BLaER1 (cell line): Measurements from ENCODE around the gene PCDHB8.
"Not testable (repeated sequence)": the region's sequence is repeated elsewhere in the genome, so short reads cannot be mapped to it uniquely, and the experiment has no call there.

Experiments used
- H3K27ac ChIP-seq: shearing (Covaris generic); formaldehyde crosslinking; 2 replicates; pipeline ENCODE4 v1.8.1; 2022
- H3K27me3 ChIP-seq: shearing (Covaris generic); formaldehyde crosslinking; 2 replicates; pipeline ENCODE4 v1.8.1; 2022
- H3K36me3 ChIP-seq: shearing (Covaris generic); formaldehyde crosslinking; 2 replicates; pipeline ENCODE4 v1.8.1; 2022
- H3K4me1 ChIP-seq: shearing (Covaris generic); formaldehyde crosslinking; 2 replicates; pipeline ENCODE4 v1.8.1; 2022
- H3K4me2 ChIP-seq: shearing (Covaris generic); formaldehyde crosslinking; 2 replicates; pipeline ENCODE4 v1.8.1; 2022
- H3K4me3 ChIP-seq: shearing (Covaris generic); formaldehyde crosslinking; 2 replicates; pipeline ENCODE4 v1.8.1; 2022
- H3K9ac ChIP-seq: shearing (Covaris generic); formaldehyde crosslinking; 2 replicates; pipeline ENCODE4 v1.8.1; 2022
- H3K9me3 ChIP-seq: shearing (Covaris generic); formaldehyde crosslinking; 2 replicates; pipeline ENCODE4 v1.8.1; 2022
- H4K20me1 ChIP-seq: shearing (Covaris generic); formaldehyde crosslinking; 2 replicates; pipeline ENCODE4 v1.8.1; 2022
- Cebpa-rat ChIP-seq: shearing (Covaris generic); IDR thresholded peaks from 2 replicates; pipeline ENCODE4 v1.8.1; 2022

Gene PCDHB8

GRCh38 chr5:141177577-141178191 lies at the start of gene PCDHB8:
Gene PCDHB8, plus strand, starts transcription at chr5:141177790. Its CDS starts 245 bp downstream, at chr5:141178035.
- not testable (repeated sequence) for H3K4me3 ChIP-seq, H3K27ac ChIP-seq, H3K4me1 ChIP-seq, H4K20me1 ChIP-seq, H3K4me2 ChIP-seq, H3K27me3 ChIP-seq, H3K36me3 ChIP-seq, H3K9ac ChIP-seq
- peaks cover 44% of the 10 kb centered on the region for H3K9me3 ChIP-seq

- Histone ChIP-seq H3K9me3 (peaks cover 35% of the 10 kb centered on the region), H3K36me3 (no peaks in the 10 kb centered on the region), H3K9ac (no peak within 1 kb of the TSS), H3K27ac (no peak within 1 kb of the TSS), H3K4me1 (no peaks in the 10 kb centered on the region), H3K4me3 (no peak within 1 kb of the TSS), H4K20me1 (no peaks in the 10 kb centered on the region), H3K27me3 (no peaks in the 10 kb centered on the region), H3K4me2 (no peak within 1 kb of the TSS)
- no peak for TF ChIP-seq Cebpa-rat
Observed at GRCh38 chr5:141135030-141135717, 42.4 kb upstream of the PCDHB8 start, which contains the start of gene PCDHB5. Gene PCDHB5, plus strand, starts transcription at chr5:141135206. Its CDS starts 229 bp downstream, at chr5:141135435.

GRCh38 chr5:141135718-141136266 lies 41.8 kb upstream of the PCDHB8 start:
- H3K4me2 ChIP-seq: no peak overlapping the region
- H3K27ac ChIP-seq: no peak overlapping the region
- TF ChIP-seq Cebpa-rat: no peak
- H3K9me3 ChIP-seq: peaks cover 35% of the 10 kb centered on the region
- H4K20me1 ChIP-seq: no peaks in the 10 kb centered on the region
- H3K9ac ChIP-seq: no peak overlapping the region
- H3K4me3 ChIP-seq: no peak overlapping the region
- no peaks in the 10 kb centered on the region for H3K4me1 ChIP-seq
- H3K36me3 ChIP-seq: no peaks in the 10 kb centered on the region
- no peaks in the 10 kb centered on the region for H3K27me3 ChIP-seq

- H4K20me1 ChIP-seq, H3K4me2 ChIP-seq, H3K9ac ChIP-seq, H3K27me3 ChIP-seq, H3K27ac ChIP-seq, H3K36me3 ChIP-seq, H3K4me1 ChIP-seq, H3K4me3 ChIP-seq: not testable (repeated sequence)
- peaks cover 35% of the 10 kb centered on the region for H3K9me3 ChIP-seq
Observed at GRCh38 chr5:141137346-141137745, 40.2 kb upstream of the PCDHB8 start.

GRCh38 chr5:141149812-141150211 lies 27.8 kb upstream of the PCDHB8 start, which contains the start of gene PCDHB6:
Gene PCDHB6, plus strand, starts transcription at chr5:141150057. Its CDS starts 201 bp downstream, at chr5:141150258.
- H3K36me3 ChIP-seq: no peaks in the 10 kb centered on the region
- H3K4me2 ChIP-seq: no peak within 1 kb of the TSS
- no peak within 1 kb of the TSS for H3K9ac ChIP-seq
- H3K27ac ChIP-seq: no peak within 1 kb of the TSS
- no peaks in the 10 kb centered on the region for H4K20me1 ChIP-seq
- no peak within 1 kb of the TSS for H3K4me3 ChIP-seq
- no peaks in the 10 kb centered on the region for H3K4me1 ChIP-seq
- TF ChIP-seq Cebpa-rat: no peak
- H3K27me3 ChIP-seq: no peaks in the 10 kb centered on the region
- H3K9me3 ChIP-seq: peaks cover 35% of the 10 kb centered on the region

- Histone ChIP-seq H3K4me3 (no peak overlapping the region), H3K27me3 (no peaks in the 10 kb centered on the region), H3K4me2 (no peak overlapping the region), H3K9me3 (peaks cover 36% of the 10 kb centered on the region), H4K20me1 (no peaks in the 10 kb centered on the region), H3K4me1 (no peaks in the 10 kb centered on the region), H3K9ac (no peak overlapping the region), H3K27ac (no peak overlapping the region), H3K36me3 (no peaks in the 10 kb centered on the region)
- no peak for TF ChIP-seq Cebpa-rat
Observed at GRCh38 chr5:141150224-141150992, 27.2 kb upstream of the PCDHB8 start.

- Histone ChIP-seq H3K27me3 (no peaks in the 10 kb centered on the region), H3K4me2 (no peak overlapping the region), H3K4me3 (no peak overlapping the region), H3K27ac (no peak overlapping the region), H3K36me3 (no peaks in the 10 kb centered on the region), H3K9ac (no peak overlapping the region), H3K9me3 (peaks cover 41% of the 10 kb centered on the region), H3K4me1 (no peaks in the 10 kb centered on the region), H4K20me1 (no peaks in the 10 kb centered on the region)
- TF ChIP-seq Cebpa-rat: no peak
Observed at GRCh38 chr5:141150993-141151325, 26.6 kb upstream of the PCDHB8 start.

DNA sequence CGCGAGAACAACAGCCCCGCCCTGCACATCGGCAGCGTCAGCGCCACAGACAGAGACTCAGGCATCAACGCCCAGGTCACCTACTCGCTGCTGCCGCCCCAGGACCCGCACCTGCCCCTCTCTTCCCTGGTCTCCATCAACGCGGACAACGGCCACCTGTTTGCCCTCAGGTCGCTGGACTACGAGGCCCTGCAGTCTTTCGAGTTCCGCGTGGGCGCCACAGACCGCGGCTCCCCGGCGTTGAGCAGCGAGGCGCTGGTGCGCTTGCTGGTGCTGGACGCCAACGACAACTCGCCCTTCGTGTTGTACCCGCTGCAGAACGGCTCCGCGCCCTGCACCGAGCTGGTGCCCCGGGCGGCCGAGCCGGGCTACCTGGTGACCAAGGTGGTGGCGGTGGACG lies 26.0 kb upstream of the PCDHB8 start:
- not testable (repeated sequence) for H4K20me1 ChIP-seq, H3K9ac ChIP-seq, H3K36me3 ChIP-seq, H3K4me2 ChIP-seq, H3K4me1 ChIP-seq, H3K27ac ChIP-seq, H3K27me3 ChIP-seq, H3K4me3 ChIP-seq
- H3K9me3 ChIP-seq: peaks cover 48% of the 10 kb centered on the region

GRCh38 chr5:141152096-141152495 lies 25.5 kb upstream of the PCDHB8 start:
- not testable (repeated sequence) for H4K20me1 ChIP-seq, H3K27ac ChIP-seq, H3K36me3 ChIP-seq, H3K27me3 ChIP-seq, H3K4me2 ChIP-seq, H3K4me3 ChIP-seq, H3K4me1 ChIP-seq, H3K9ac ChIP-seq
- peaks cover 53% of the 10 kb centered on the region for H3K9me3 ChIP-seq
